ENCODE data around the gene KRT5.

DNA sequence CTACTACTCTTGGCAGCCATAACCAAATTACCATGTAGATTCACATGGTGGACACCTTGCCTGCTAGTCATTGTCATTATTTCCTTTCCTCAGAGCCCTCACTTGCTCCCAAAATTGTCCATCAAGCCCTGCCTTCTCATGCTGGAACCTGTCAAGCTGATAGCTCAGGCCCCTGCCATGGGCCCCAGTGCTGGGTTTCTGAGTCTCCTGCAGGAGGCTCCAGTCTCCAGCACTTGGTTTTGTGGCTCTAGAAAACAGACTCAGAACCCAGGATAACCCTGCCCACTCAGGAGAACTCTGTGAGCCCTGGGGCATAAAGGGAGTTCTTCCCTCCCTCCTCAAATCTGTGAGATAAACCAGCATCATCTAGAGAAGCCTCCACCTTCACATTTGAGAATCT is 22.0 kb upstream of the KRT5 start:
- TF ChIP-seq, protein P1, sequence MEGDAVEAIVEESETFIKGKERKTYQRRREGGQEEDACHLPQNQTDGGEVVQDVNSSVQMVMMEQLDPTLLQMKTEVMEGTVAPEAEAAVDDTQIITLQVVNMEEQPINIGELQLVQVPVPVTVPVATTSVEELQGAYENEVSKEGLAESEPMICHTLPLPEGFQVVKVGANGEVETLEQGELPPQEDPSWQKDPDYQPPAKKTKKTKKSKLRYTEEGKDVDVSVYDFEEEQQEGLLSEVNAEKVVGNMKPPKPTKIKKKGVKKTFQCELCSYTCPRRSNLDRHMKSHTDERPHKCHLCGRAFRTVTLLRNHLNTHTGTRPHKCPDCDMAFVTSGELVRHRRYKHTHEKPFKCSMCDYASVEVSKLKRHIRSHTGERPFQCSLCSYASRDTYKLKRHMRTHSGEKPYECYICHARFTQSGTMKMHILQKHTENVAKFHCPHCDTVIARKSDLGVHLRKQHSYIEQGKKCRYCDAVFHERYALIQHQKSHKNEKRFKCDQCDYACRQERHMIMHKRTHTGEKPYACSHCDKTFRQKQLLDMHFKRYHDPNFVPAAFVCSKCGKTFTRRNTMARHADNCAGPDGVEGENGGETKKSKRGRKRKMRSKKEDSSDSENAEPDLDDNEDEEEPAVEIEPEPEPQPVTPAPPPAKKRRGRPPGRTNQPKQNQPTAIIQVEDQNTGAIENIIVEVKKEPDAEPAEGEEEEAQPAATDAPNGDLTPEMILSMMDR (conservative IDR thresholded peaks at IDR 0.05): no peak; the same call in 1 of the 2 replicates
- no peak for TF ChIP-seq ZFX (IDR thresholded peaks at IDR 0.05)
